Caco-2 (cell line): Measurements from ENCODE around the gene AAK1. TPM values are rescaled to one million over a fixed set of nuclear protein-coding genes. Genes with fewer than 3 reads are reported as not detected.

Experiments used
- BruUV-seq: library from RNA; stranded (reverse); fragments of 400-500 nt; replicated peaks from 2 replicates; lab custom pipeline; 2021; lab: Mats Ljungman, UMichigan
- CTCF ChIA-PET: fragments of 300-600 bp; sonication (Branson Sonifier 250); formaldehyde crosslinking; loops from one replicate; lab custom pipeline; 2022; ENCODE audit warnings: antibody characterized with exemption; lab: Charles Lee
- POLR2A ChIA-PET: fragments of 300-600 bp; sonication (Branson Sonifier 250); formaldehyde crosslinking; loops from one replicate; lab custom pipeline; 2022; ENCODE audit warnings: antibody characterized with exemption; lab: Charles Lee
- DNase-seq, 2 experiments: peaks; one replicate each; pipeline versions ENCODE4 v3.0.0 to v3.0.0-alpha.2; 2020 to 2022
- H3K27me3 ChIP-seq: replicated peaks from 2 replicates; pipeline ENCODE4 v1.6.0; 2011; ENCODE audit warnings: low read length; ENCODE audit not compliant: control insufficient read depth, insufficient read depth
- H3K36me3 ChIP-seq: 2 replicates; pipeline ENCODE4 v1.5.1; 2011; ENCODE audit warnings: low read length; ENCODE audit not compliant: control insufficient read depth, insufficient read depth
- H3K4me1 ChIP-seq: fragments of 250-450 bp; sonication (Bioruptor Pico); 2 replicates; pipeline ENCODE4 v1.5.1; 2020; ENCODE audit warnings: mild to moderate bottlenecking
- H3K4me3 ChIP-seq: 2 replicates; pipeline ENCODE4 v1.5.1; 2011; ENCODE audit warnings: low read depth, mild to moderate bottlenecking, control low read depth, low read length
- H3K9me3 ChIP-seq: fragments of 250-450 bp; sonication (Bioruptor Pico); 2 replicates; pipeline ENCODE4 v1.5.1; 2020; ENCODE audit warnings: mild to moderate bottlenecking, moderate library complexity
- H3K27ac Mint-ChIP-seq: one replicate; pipeline ENCODE4 v1.8.0; 2022; ENCODE audit warnings: mixed read lengths; ENCODE audit not compliant: unreplicated experiment
- H3K27me3 Mint-ChIP-seq: one replicate; pipeline ENCODE4 v1.8.0; 2022; ENCODE audit warnings: mixed read lengths; ENCODE audit not compliant: insufficient read depth, unreplicated experiment
- H3K36me3 Mint-ChIP-seq: one replicate; pipeline ENCODE4 v1.8.0; 2022; ENCODE audit warnings: mild to moderate bottlenecking, mixed read lengths; ENCODE audit not compliant: insufficient read depth, unreplicated experiment
- H3K4me1 Mint-ChIP-seq: one replicate; pipeline ENCODE4 v1.8.0; 2022; ENCODE audit warnings: low read depth, mixed read lengths; ENCODE audit not compliant: unreplicated experiment
- H3K4me3 Mint-ChIP-seq: one replicate; pipeline ENCODE4 v1.8.0; 2022; ENCODE audit warnings: mild to moderate bottlenecking, moderate library complexity, mixed read lengths; ENCODE audit not compliant: unreplicated experiment
- H3K9me3 Mint-ChIP-seq: one replicate; pipeline ENCODE4 v1.8.0; 2022; ENCODE audit warnings: mixed read lengths; ENCODE audit not compliant: unreplicated experiment
- intact Hi-C: fragments of 100-400 bp; cut with micrococcal nuclease; formaldehyde crosslinking; loops from one replicate; pipeline ENCODE4 v1.10.0; 2022; ENCODE audit not compliant: unreplicated experiment
- total RNA-seq: library from RNA; stranded (reverse); gene quantifications from 2 replicates; pipeline ENCODE4 v1.2.3, GENCODE V29; 2022
- TF ChIP-seq, protein P1 (sequence below), 2 experiments: fragments of 200-600 bp in 1 of 2; IDR thresholded peaks; 1 replicate in 1 of 2; 2 replicates in 1 of 2; pipeline versions ENCODE4 v1.5.1 to v1.8.0; 2011 to 2022; ENCODE audit warnings: antibody characterized with exemption in 1 of 2, control low read depth in 1 of 2, inconsistent platforms in 1 of 2, low read depth in 1 of 2, low read length in 1 of 2, mild to moderate bottlenecking in 1 of 2, moderate library complexity in 1 of 2; ENCODE audit not compliant: insufficient read depth in 1 of 2, severe bottlenecking in 1 of 2, unreplicated experiment in 1 of 2

Gene AAK1
- total RNA-seq, 1 experiment from 2014 or later = 39.7 TPM

- intact Hi-C loops = no loop called here
- H3K9me3 Mint-ChIP-seq = no peaks in the 10 kb centered on the region
- no TSS peak for BruUV-seq
- H3K4me3 Mint-ChIP-seq = no peak overlapping the region
- ChIA-PET POLR2A (no interaction called here), CTCF (no interaction called here)
- Histone ChIP-seq H3K4me1 (no peaks in the 10 kb centered on the region), H3K36me3 (no peaks in the 10 kb centered on the region; the same call in 1 of the 2 replicates), H3K9me3 (no peaks in the 10 kb centered on the region), H3K4me3 (no peak overlapping the region), H3K27me3 (no peaks in the 10 kb centered on the region)
- H3K27me3 Mint-ChIP-seq = no peaks in the 10 kb centered on the region
- no peak for DNase-seq
- TF ChIP-seq, protein P1, sequence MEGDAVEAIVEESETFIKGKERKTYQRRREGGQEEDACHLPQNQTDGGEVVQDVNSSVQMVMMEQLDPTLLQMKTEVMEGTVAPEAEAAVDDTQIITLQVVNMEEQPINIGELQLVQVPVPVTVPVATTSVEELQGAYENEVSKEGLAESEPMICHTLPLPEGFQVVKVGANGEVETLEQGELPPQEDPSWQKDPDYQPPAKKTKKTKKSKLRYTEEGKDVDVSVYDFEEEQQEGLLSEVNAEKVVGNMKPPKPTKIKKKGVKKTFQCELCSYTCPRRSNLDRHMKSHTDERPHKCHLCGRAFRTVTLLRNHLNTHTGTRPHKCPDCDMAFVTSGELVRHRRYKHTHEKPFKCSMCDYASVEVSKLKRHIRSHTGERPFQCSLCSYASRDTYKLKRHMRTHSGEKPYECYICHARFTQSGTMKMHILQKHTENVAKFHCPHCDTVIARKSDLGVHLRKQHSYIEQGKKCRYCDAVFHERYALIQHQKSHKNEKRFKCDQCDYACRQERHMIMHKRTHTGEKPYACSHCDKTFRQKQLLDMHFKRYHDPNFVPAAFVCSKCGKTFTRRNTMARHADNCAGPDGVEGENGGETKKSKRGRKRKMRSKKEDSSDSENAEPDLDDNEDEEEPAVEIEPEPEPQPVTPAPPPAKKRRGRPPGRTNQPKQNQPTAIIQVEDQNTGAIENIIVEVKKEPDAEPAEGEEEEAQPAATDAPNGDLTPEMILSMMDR (IDR thresholded peaks at IDR 0.05; ENCODE audit: insufficient read depth in 1 of 2, low read depth in 1 of 2, low read length in 1 of 2, severe bottlenecking in 1 of 2, unreplicated experiment in 1 of 2) = no peak
- peaks cover 72% of the 10 kb centered on the region for H3K36me3 Mint-ChIP-seq
- peaks cover 12% of the 10 kb centered on the region for H3K4me1 Mint-ChIP-seq
- no peak overlapping the region for H3K27ac Mint-ChIP-seq
Observed at GRCh38 chr2:69510204-69510603, 133.3 kb downstream of the AAK1 start.

- no peak for DNase-seq
- ChIA-PET POLR2A (no interaction called here), CTCF (no interaction called here)
- no peak overlapping the region for H3K4me3 ChIP-seq
- intact Hi-C loops = no loop called here
- Mint-ChIP-seq H3K27me3 (no peaks in the 10 kb centered on the region), H3K27ac (no peak overlapping the region), H3K4me3 (no peak overlapping the region), H3K4me1 (peaks cover 12% of the 10 kb centered on the region), H3K9me3 (no peaks in the 10 kb centered on the region), H3K36me3 (peaks cover 68% of the 10 kb centered on the region)
- BruUV-seq = no TSS peak
- no peaks in the 10 kb centered on the region for H3K4me1 ChIP-seq
- TF ChIP-seq, protein P1 (IDR thresholded peaks at IDR 0.05; ENCODE audit: insufficient read depth in 1 of 2, low read depth in 1 of 2, low read length in 1 of 2, severe bottlenecking in 1 of 2, unreplicated experiment in 1 of 2) = no peak
- no peaks in the 10 kb centered on the region for H3K9me3 ChIP-seq
- no peaks in the 10 kb centered on the region; the same call in 1 of the 2 replicates for H3K36me3 ChIP-seq
- H3K27me3 ChIP-seq = no peaks in the 10 kb centered on the region
Observed at GRCh38 chr2:69509750-69510140, 133.8 kb downstream of the AAK1 start.

DNA sequence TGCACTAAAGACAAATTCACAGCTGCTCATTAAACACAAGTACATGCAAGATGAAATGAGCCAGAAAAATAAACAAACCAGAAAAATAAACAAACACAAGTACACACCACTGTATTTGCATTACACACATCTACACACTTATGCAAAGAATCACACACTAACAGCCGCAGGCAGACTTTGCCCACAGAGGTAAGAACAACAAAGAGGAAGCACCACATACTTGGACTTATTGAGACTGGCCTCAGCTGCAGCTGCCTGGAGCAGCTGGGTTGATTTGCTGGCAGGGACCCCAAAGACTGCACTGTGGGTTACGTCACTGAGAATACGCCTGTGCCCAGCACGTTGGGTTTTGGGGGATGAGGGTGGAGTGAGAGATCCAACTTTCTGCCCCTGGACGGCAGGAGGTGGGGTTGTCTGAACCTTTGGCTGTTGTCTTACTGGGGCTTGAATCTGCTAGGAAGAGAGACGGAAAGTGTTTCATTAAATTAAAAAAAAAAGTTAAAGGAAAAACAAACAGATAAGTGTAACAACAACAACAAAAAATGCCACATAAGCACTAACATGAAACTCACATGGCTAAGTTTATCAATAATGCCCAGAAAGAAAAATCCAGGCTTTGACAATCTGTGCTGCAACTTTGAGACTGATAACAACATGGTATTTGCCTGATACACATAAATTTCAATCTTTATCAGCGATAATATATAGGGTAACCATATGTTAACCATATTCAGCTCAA lies 134.4 kb downstream of the AAK1 start:
- Mint-ChIP-seq H3K4me3 (no peak overlapping the region), H3K36me3 (peaks cover 68% of the 10 kb centered on the region), H3K4me1 (peaks cover 12% of the 10 kb centered on the region), H3K27ac (peak overlapping the region; percentile 34), H3K27me3 (no peaks in the 10 kb centered on the region), H3K9me3 (no peaks in the 10 kb centered on the region)
- no peak for DNase-seq
- intact Hi-C loops = no loop called here
- H3K27me3 ChIP-seq = no peaks in the 10 kb centered on the region
- BruUV-seq = no TSS peak
- POLR2A ChIA-PET = no interaction called here
- CTCF ChIA-PET = no interaction called here
- TF ChIP-seq, protein P1 (IDR thresholded peaks at IDR 0.05; ENCODE audit: insufficient read depth in 1 of 2, low read depth in 1 of 2, low read length in 1 of 2, severe bottlenecking in 1 of 2, unreplicated experiment in 1 of 2) = no peak
- no peaks in the 10 kb centered on the region for H3K4me1 ChIP-seq
- no peaks in the 10 kb centered on the region; the same call in 1 of the 2 replicates for H3K36me3 ChIP-seq
- H3K4me3 ChIP-seq = no peak overlapping the region
- H3K9me3 ChIP-seq = no peaks in the 10 kb centered on the region
